ENCODE measurements around the gene MITD1.

DNA sequence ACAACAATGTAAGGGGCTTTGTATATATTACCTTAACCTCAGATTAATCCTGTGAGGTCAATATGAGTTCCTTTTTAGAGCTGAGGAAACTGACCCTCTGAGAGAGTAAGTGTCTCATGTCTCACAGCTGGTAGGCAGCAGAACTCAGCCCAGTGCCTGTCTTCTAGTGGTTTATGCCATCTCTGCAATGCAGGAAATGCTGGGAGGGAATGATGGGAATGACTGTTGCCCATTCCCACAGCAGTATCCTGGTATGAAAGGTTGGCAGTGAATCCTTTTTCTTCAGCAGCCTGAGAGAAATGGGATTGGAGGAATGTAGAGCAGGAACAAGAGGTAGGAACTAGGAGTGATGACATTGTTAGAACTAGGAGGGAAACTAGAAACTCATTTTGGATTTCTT, 6.2 kb upstream of the MITD1 start:
- TF ChIP-seq, protein P1, sequence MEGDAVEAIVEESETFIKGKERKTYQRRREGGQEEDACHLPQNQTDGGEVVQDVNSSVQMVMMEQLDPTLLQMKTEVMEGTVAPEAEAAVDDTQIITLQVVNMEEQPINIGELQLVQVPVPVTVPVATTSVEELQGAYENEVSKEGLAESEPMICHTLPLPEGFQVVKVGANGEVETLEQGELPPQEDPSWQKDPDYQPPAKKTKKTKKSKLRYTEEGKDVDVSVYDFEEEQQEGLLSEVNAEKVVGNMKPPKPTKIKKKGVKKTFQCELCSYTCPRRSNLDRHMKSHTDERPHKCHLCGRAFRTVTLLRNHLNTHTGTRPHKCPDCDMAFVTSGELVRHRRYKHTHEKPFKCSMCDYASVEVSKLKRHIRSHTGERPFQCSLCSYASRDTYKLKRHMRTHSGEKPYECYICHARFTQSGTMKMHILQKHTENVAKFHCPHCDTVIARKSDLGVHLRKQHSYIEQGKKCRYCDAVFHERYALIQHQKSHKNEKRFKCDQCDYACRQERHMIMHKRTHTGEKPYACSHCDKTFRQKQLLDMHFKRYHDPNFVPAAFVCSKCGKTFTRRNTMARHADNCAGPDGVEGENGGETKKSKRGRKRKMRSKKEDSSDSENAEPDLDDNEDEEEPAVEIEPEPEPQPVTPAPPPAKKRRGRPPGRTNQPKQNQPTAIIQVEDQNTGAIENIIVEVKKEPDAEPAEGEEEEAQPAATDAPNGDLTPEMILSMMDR (IDR thresholded peaks at IDR 0.05) = no peak
- no peak for TF ChIP-seq POLR2A (IDR thresholded peaks at IDR 0.05)
